NK-92 treated with Interleukin-12 subunit alpha and Interleukin-12 subunit beta, amount 100 ng/mL, for 24 hours (cell line): ENCODE measurements around the gene RNF223.
A peak's percentile ranks its signal among the peaks of the same experiment; 100 is the strongest.

Experiments
- DNase-seq: peaks from one replicate; lab custom pipeline; 2025; lab: John Stamatoyannopoulos, UW

The RNF223 gene

GRCh38 chr1:1073743-1074587 is at the start of gene RNF223:
RNF223 (minus strand) TSS chr1:1074306; CDS start chr1:1072566, 1,740 bp downstream.
- no peak for DNase-seq

GRCh38 chr1:1122981-1123480 is 48.9 kb upstream of the RNF223 start:
- no peak for DNase-seq

GRCh38 chr1:1122078-1122811 is 48.1 kb upstream of the RNF223 start:
- DNase-seq = peak; percentile 12

GRCh38 chr1:1121611-1122077 is 47.5 kb upstream of the RNF223 start:
- no peak for DNase-seq

GRCh38 chr1:1120866-1121591 is 46.9 kb upstream of the RNF223 start:
- DNase-seq = no peak

GRCh38 chr1:1120096-1120495 is 46.0 kb upstream of the RNF223 start:
- DNase-seq = no peak

GRCh38 chr1:1119272-1119890 is 45.3 kb upstream of the RNF223 start:
- no peak for DNase-seq

- DNase-seq = no peak
These were observed 44.7 kb upstream of the RNF223 start for GRCh38 chr1:1118876-1119220.

GRCh38 chr1:1118011-1118875 is 44.1 kb upstream of the RNF223 start:
- no peak for DNase-seq

GRCh38 chr1:1117469-1117831 is 43.3 kb upstream of the RNF223 start:
- no peak for DNase-seq

GRCh38 chr1:1116701-1117468 is 42.8 kb upstream of the RNF223 start:
- DNase-seq = no peak

GRCh38 chr1:1115786-1116700 is 41.9 kb upstream of the RNF223 start, which contains the start of gene C1orf159:
C1orf159 (minus strand) TSS chr1:1116089; CDS start chr1:1091543, 24,546 bp downstream.
- DNase-seq = peak; percentile 92

GRCh38 chr1:1115136-1115785 is 41.2 kb upstream of the RNF223 start:
- DNase-seq = no peak

GRCh38 chr1:1114431-1114830 is 40.3 kb upstream of the RNF223 start:
- no peak for DNase-seq

- DNase-seq = no peak
These were observed 38.3 kb upstream of the RNF223 start for GRCh38 chr1:1112237-1112985.

- no peak for DNase-seq
These were observed 37.6 kb upstream of the RNF223 start for GRCh38 chr1:1111516-1112236.

GRCh38 chr1:1110561-1110971 is 36.5 kb upstream of the RNF223 start:
- no peak for DNase-seq
